NCI-H1694 (cell line): ENCODE results near the gene DSG3.

Experiments used
- DNase-seq: peaks from one replicate; lab custom pipeline; 2025; lab: John Stamatoyannopoulos, UW

The DSG3 gene

DNA sequence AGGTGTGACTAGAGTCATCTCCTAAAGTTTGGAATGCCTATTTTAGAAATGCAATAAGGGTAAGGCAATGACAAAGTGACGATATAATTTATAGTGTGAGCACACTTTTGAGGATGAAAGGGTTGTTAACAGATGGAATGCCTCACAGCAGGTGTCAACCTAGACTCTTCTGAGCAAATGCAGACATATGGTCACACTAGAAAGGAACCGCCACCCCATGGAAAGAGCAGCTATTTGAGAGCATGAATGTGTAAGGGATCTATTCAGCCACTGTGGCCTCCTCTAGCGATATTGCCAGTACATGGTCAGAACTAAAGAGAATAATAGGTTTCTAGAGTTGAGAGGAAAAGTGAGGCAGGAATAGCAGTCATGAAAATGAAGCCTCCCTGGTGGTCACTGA lies 68.9 kb downstream of the DSG3 start:
- DNase-seq = peak; percentile 2

DNA sequence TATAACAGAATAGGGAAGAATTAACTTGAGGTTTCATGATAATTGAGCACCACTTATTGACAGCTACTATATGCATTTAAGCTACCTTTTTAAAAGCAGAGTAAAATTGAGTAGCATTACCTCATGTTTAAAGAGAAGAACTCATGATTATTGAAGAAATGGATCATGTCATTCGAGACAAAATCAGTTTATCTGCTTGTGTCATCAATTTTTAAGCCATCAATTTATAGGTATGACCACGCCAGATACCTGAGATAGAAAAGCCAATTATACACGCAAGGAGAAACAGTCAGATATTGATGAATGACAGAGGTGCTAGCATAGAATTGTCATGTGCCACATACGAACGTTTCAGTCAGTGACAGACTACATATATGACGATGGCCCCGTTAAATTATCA lies 78.8 kb downstream of the DSG3 start:
- no peak for DNase-seq
